Right ventricle myocardium inferior (tissue), 1 donor: ENCODE measurements around the gene SCAANT1. TPM values are rescaled to one million over a fixed set of nuclear protein-coding genes. Genes with fewer than 3 reads are reported as not detected.
A peak's percentile ranks its signal among the peaks of the same experiment; 100 is the strongest.

Experiments used
- ATAC-seq: fragments of 200-7000 bp; cut with Tn5 transposase; one replicate; pipeline ENCODE4 v1.9.1; 2020; ENCODE audit warnings: mild to moderate bottlenecking, moderate library complexity
- DNase-seq: peaks from one replicate; pipeline ENCODE4 v3.0.0; 2021; ENCODE audit errors: missing footprints
- intact Hi-C: fragments of 100-400 bp; cut with DNase I; formaldehyde crosslinking; loops from one replicate; pipeline ENCODE4 v1.11.0; 2022
- long read RNA-seq: library from polyadenylated mRNA; unstranded; transcript quantifications from one replicate; pipeline ENCODE4 v2.0.0, GENCODE V29; 2021
- total RNA-seq: library from RNA; stranded (reverse); fragmentation: NEBNext Ultra II Directional; extraction: Animal tissue kit (Norgen Biotek cat#: 25700); gene quantifications from one replicate; pipeline ENCODE4 v1.2.1, GENCODE V29; 2021
- donor health status: DM: no; HTN: yes; CAD: no; lungs with severe emphysema.

SCAANT1 gene
- not detected for total RNA-seq
- long read RNA-seq, result 0 reads

- intact Hi-C loops, result loop anchor here (2.0 to 5.0 kb wide), 2 partner anchors 50 to 81 kb away; no protein-coding TSS in a partner anchor
- peak; percentile 93 for ATAC-seq
- peak; percentile 95 for DNase-seq
Measured at GRCh38 chr3:63911873-63912767, at the start of gene SCAANT1. SCAANT1 (minus strand) TSS chr3:63912383.

- intact Hi-C loops, result loop anchor here (2.0 to 5.0 kb wide), 2 partner anchors 31 to 50 kb away; partner anchors contain the start of gene SCAANT1
- ATAC-seq (no peak), DNase-seq (no peak)
Measured at GRCh38 chr3:63961891-63962290, 49.7 kb upstream of the SCAANT1 start.

- intact Hi-C loops, result loop anchor here (2.0 to 5.0 kb wide), 2 partner anchors 33 to 48 kb away; partner anchors contain the start of gene SCAANT1
- DNase-seq, result no peak
- ATAC-seq, result peak; percentile 65
Measured at GRCh38 chr3:63960048-63960711, 48.0 kb upstream of the SCAANT1 start.

- no peak for ATAC-seq
- intact Hi-C loops, result no loop called here
- DNase-seq, result no peak
Measured at GRCh38 chr3:63959146-63959545, 47.0 kb upstream of the SCAANT1 start.

- DNase-seq (no peak), ATAC-seq (no peak)
- intact Hi-C loops, result no loop called here
Measured at GRCh38 chr3:63955830-63956545, 43.8 kb upstream of the SCAANT1 start.

- no peak for ATAC-seq
- intact Hi-C loops, result no loop called here
- no peak for DNase-seq
Measured at GRCh38 chr3:63955036-63955650, 43.0 kb upstream of the SCAANT1 start.

- intact Hi-C loops, result no loop called here
- DNase-seq (no peak), ATAC-seq (no peak)
Measured at GRCh38 chr3:63954182-63954581, 42.0 kb upstream of the SCAANT1 start.

GRCh38 chr3:63952248-63952594 is 40.0 kb upstream of the SCAANT1 start:
- no peak for DNase-seq
- ATAC-seq, result no peak
- intact Hi-C loops, result no loop called here

- intact Hi-C loops, result no loop called here
- no peak for DNase-seq
- no peak for ATAC-seq
Measured at GRCh38 chr3:63951492-63952247, 39.5 kb upstream of the SCAANT1 start.

GRCh38 chr3:63950698-63951097 is 38.5 kb upstream of the SCAANT1 start:
- DNase-seq (no peak), ATAC-seq (no peak)
- intact Hi-C loops, result no loop called here

GRCh38 chr3:63949005-63949404 is 36.8 kb upstream of the SCAANT1 start:
- intact Hi-C loops, result no loop called here
- ATAC-seq (no peak), DNase-seq (no peak)

- ATAC-seq, result peak; percentile 25
- intact Hi-C loops, result no loop called here
Measured at GRCh38 chr3:63947594-63947993, 35.4 kb upstream of the SCAANT1 start.

GRCh38 chr3:63946753-63947152 is 34.6 kb upstream of the SCAANT1 start:
- intact Hi-C loops, result no loop called here

More at GRCh38 chr3:63947594-63947993, 35.4 kb upstream of the SCAANT1 start:
- DNase-seq, result no peak

GRCh38 chr3:63945558-63946096 is 33.4 kb upstream of the SCAANT1 start:
- intact Hi-C loops, result no loop called here
- DNase-seq (no peak), ATAC-seq (no peak)

More at GRCh38 chr3:63946753-63947152, 34.6 kb upstream of the SCAANT1 start:
- no peak for ATAC-seq
- no peak for DNase-seq

GRCh38 chr3:63943678-63944077 is 31.5 kb upstream of the SCAANT1 start:
- ATAC-seq, result no peak
- DNase-seq, result no peak
- intact Hi-C loops, result no loop called here

GRCh38 chr3:63942528-63942927 is 30.3 kb upstream of the SCAANT1 start:
- ATAC-seq, result no peak
- intact Hi-C loops, result no loop called here

GRCh38 chr3:63940389-63940757 is 28.2 kb upstream of the SCAANT1 start:
- intact Hi-C loops, result no loop called here
- ATAC-seq, result no peak
- no peak for DNase-seq

More at GRCh38 chr3:63942528-63942927, 30.3 kb upstream of the SCAANT1 start:
- DNase-seq, result no peak
